Measurements from ENCODE around the gene PHF23.

Gene PHF23

DNA sequence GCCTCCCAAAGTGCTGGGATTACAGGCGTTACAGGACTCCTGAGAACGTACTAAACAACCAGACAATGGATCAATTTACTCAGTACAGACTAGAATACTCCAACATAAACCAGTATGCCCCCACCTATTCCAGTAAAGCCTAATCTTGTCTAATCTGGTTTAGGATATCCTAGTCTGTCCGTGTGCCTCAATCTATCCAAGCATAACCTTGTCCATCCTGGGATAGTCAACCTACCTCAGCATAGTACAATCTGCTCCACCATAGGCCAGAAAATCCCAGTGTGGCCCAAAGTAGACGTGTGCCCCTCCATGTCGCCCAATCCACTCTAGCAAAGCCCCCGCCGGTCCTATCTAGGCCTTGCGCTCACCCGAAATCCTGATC is 5.6 kb downstream of the PHF23 start:
- peak; percentile 33 for DNase-seq
- no peak for TF ChIP-seq CTCF (IDR thresholded peaks at IDR 0.05; ENCODE audit: low read depth, low read length)
- H3K4me3 ChIP-seq (ENCODE audit: low read depth, low read length): peak overlapping the region; percentile 92
- no peaks in the 10 kb centered on the region for H3K27me3 ChIP-seq (ENCODE audit: insufficient read depth, low read depth, severe bottlenecking)
- H3K27ac ChIP-seq: peak overlapping the region; percentile 96
- no peaks in the 10 kb centered on the region for H3K9me3 ChIP-seq (ENCODE audit: severe bottlenecking)
- H3K36me3 ChIP-seq: peaks cover 65% of the 10 kb centered on the region

GRCh38 chr17:7232114-7232513 is 7.1 kb downstream of the PHF23 start:
- no peak for DNase-seq
- Histone ChIP-seq H3K27me3 (ENCODE audit: insufficient read depth, low read depth, severe bottlenecking) (no peaks in the 10 kb centered on the region), H3K36me3 (peaks cover 77% of the 10 kb centered on the region), H3K27ac (no peak overlapping the region), H3K9me3 (ENCODE audit: severe bottlenecking) (no peaks in the 10 kb centered on the region), H3K4me3 (ENCODE audit: low read depth, low read length) (peak overlapping the region; percentile 92; the same call in 1 of the 2 replicates)
- no peak for TF ChIP-seq CTCF (IDR thresholded peaks at IDR 0.05; ENCODE audit: low read depth, low read length)

DNA sequence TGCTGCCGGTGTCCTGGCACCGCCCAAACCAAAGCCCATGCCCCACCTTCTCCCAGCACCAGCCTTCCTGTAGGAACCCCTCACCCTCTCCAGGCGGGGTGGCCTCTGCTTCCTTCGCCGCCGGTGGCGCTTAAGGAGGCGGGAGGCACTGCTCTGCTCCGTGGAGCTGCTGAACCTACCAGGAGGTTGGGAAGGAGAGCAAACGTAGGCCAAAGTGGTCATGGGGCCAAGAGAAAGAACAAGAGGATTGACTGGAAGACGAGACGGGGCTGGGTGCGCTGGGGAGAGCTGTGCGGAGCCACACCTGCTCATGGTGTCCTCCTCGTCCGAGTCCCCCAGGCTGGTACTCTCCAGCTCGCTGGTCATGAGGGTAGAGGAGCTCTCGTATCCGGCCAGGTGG is 9.8 kb downstream of the PHF23 start:
- TF ChIP-seq CTCF (IDR thresholded peaks at IDR 0.05; ENCODE audit: low read depth, low read length): no peak
- H3K27ac ChIP-seq: no peak overlapping the region
- H3K9me3 ChIP-seq (ENCODE audit: severe bottlenecking): no peaks in the 10 kb centered on the region
- no peak for DNase-seq
- H3K4me3 ChIP-seq (ENCODE audit: low read depth, low read length): no peak overlapping the region
- no peaks in the 10 kb centered on the region for H3K27me3 ChIP-seq (ENCODE audit: insufficient read depth, low read depth, severe bottlenecking)
- peaks cover 77% of the 10 kb centered on the region for H3K36me3 ChIP-seq

GRCh38 chr17:7228920-7229319 is 10.3 kb downstream of the PHF23 start:
- TF ChIP-seq CTCF (IDR thresholded peaks at IDR 0.05; ENCODE audit: low read depth, low read length): no peak
- Histone ChIP-seq H3K27me3 (ENCODE audit: insufficient read depth, low read depth, severe bottlenecking) (no peaks in the 10 kb centered on the region), H3K9me3 (ENCODE audit: severe bottlenecking) (no peaks in the 10 kb centered on the region), H3K27ac (no peak overlapping the region), H3K36me3 (peaks cover 81% of the 10 kb centered on the region), H3K4me3 (ENCODE audit: low read depth, low read length) (no peak overlapping the region)
- no peak for DNase-seq

DNA sequence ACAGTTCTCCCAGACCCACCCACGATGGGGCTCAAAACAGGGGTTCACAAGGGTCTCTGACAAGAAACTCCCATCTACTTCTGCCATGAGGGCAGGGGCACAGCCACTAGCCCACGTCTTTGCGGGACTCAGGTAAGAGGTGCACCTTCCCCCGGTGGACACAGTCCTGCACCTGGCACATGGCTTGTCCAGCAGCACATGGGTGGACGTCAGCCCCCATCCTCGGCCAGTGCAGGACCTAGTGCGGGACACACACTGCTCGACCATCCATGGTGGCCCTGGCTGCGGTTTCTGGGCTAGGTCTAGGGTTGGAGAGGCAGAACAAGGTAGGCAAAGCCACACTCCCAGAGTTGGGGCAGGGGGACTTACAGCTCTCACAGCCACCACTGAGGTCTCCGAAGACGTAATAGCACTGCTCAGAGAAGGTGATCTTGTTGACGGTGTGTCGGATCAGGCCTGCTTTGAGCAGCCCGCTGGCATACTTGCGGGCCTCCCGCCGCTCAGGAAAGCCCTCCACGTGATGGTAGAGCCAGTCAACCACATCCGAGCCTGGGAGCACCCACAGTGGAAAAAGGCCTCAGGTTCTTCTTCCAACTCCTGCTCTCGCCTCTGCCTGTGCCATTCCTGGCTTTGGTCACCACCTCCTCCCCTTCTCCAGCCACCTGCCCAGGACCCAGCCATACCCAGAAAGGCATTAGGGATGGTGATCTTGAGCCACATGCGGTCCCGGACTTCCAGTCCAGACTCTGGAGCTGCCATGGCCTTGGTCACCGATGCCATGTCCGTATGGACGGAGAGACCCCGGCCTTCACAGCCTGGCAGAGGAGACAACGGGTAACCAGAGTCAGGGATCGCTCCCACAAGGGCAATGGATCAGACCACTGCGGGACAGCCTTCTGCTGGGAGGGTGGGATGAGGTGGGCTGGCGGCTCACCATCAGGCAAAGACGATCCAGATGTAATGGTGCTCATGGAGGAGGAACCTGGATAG is 12.2 kb downstream of the PHF23 start:
- Histone ChIP-seq H3K9me3 (ENCODE audit: severe bottlenecking) (no peaks in the 10 kb centered on the region), H3K27ac (no peak overlapping the region), H3K4me3 (ENCODE audit: low read depth, low read length) (no peak overlapping the region), H3K27me3 (ENCODE audit: insufficient read depth, low read depth, severe bottlenecking) (no peaks in the 10 kb centered on the region), H3K36me3 (peaks cover 93% of the 10 kb centered on the region)
- DNase-seq: no peak
- no peak for TF ChIP-seq CTCF (IDR thresholded peaks at IDR 0.05; ENCODE audit: low read depth, low read length)

All from WERI-Rb-1 (cell line).